Keratinocyte (primary cell): ENCODE data around the gene HTD2.

ENCODE experiments used
- CTCF ChIP-seq, 3 experiments: IDR thresholded peaks in 1 of 3; conservative IDR thresholded peaks in 1 of 3; optimal IDR thresholded peaks in 1 of 3; 2 replicates in 2 of 3; 3 replicates in 1 of 3; pipeline versions ENCODE3 to v1.5.1; 2011; ENCODE audit warnings: low read length in 3 of 3, mild to moderate bottlenecking in 3 of 3, moderate library complexity in 2 of 3, control low read depth in 1 of 3, inconsistent platforms in 1 of 3; ENCODE audit not compliant: insufficient read depth in 2 of 3; ENCODE audit errors: extremely low read depth in 1 of 3
- EZH2 ChIP-seq: IDR thresholded peaks from one replicate; pipeline ENCODE4 v1.6.1; 2012; ENCODE audit warnings: inconsistent platforms, mild to moderate bottlenecking, low read length, moderate library complexity

- TF ChIP-seq CTCF (optimal IDR thresholded peaks at IDR 0.05 in 1 of 3, IDR thresholded peaks at IDR 0.05 in 1 of 3, conservative IDR thresholded peaks at IDR 0.05 in 1 of 3; ENCODE audit: extremely low read depth in 1 of 3, insufficient read depth in 2 of 3, low read length in 3 of 3) (no peak), EZH2 (no peak)
Observed at GRCh38 chr3:58341376-58341775, 35.1 kb downstream of the HTD2 start.
